MCF 10A (cell line): ENCODE results near the gene FLT4. TPM values are rescaled to one million over a fixed set of nuclear protein-coding genes. Genes with fewer than 3 reads are reported as not detected.

ENCODE experiments used
- BruUV-seq: library from RNA; stranded (reverse); fragments of 400-500 nt; replicated peaks from 2 replicates; lab custom pipeline; 2021; lab: Mats Ljungman, UMichigan
- CTCF ChIA-PET: fragments of 300-600 bp; sonication (Branson Sonifier 250); formaldehyde crosslinking; extraction: SDS; loops from one replicate; lab custom pipeline; 2021; ENCODE audit warnings: antibody characterized with exemption, inconsistent platforms; lab: Yijun Ruan, JAX
- POLR2A ChIA-PET: fragments of 300-600, 350-650 bp; sonication (Branson Sonifier 250); formaldehyde crosslinking; extraction: SDS; loops from one replicate; lab custom pipeline; 2020; ENCODE audit warnings: antibody characterized with exemption, inconsistent platforms; lab: Yijun Ruan, JAX
- DNase-seq: peaks from one replicate; pipeline ENCODE4 v3.0.0-alpha.2; 2018; ENCODE audit not compliant: unreplicated experiment
- H3K27ac Mint-ChIP-seq: one replicate; pipeline ENCODE4 v1.8.0; 2022; ENCODE audit warnings: mild to moderate bottlenecking, low read depth, mixed read lengths; ENCODE audit not compliant: unreplicated experiment
- H3K27me3 Mint-ChIP-seq: one replicate; pipeline ENCODE4 v1.8.0; 2022; ENCODE audit warnings: mixed read lengths; ENCODE audit not compliant: insufficient read depth, unreplicated experiment
- H3K36me3 Mint-ChIP-seq: one replicate; pipeline ENCODE4 v1.8.0; 2022; ENCODE audit warnings: mild to moderate bottlenecking, moderate library complexity, mixed read lengths; ENCODE audit not compliant: insufficient read depth, unreplicated experiment
- H3K4me1 Mint-ChIP-seq: one replicate; pipeline ENCODE4 v1.8.0; 2022; ENCODE audit warnings: mixed read lengths; ENCODE audit not compliant: insufficient read depth, unreplicated experiment
- H3K4me3 Mint-ChIP-seq: one replicate; pipeline ENCODE4 v1.8.0; 2022; ENCODE audit warnings: mild to moderate bottlenecking, moderate library complexity, mixed read lengths; ENCODE audit not compliant: unreplicated experiment
- H3K9me3 Mint-ChIP-seq: one replicate; pipeline ENCODE4 v1.8.0; 2022; ENCODE audit warnings: mixed read lengths; ENCODE audit not compliant: unreplicated experiment
- CTCF ChIP-seq: fragments of 200-600 bp; IDR thresholded peaks from one replicate; pipeline ENCODE4 v1.8.0; 2022; ENCODE audit warnings: antibody characterized with exemption, mild to moderate bottlenecking; ENCODE audit not compliant: unreplicated experiment
- intact Hi-C: fragments of 100-400 bp; cut with micrococcal nuclease; formaldehyde crosslinking; loops from 2 replicates; pipeline ENCODE4 v1.14.1; 2022
- total RNA-seq: library from RNA; stranded (reverse); gene quantifications from 2 replicates; pipeline ENCODE4 v1.2.3, GENCODE V29; 2022

The FLT4 gene
- total RNA-seq, 1 experiment from 2014 or later = not detected

GRCh38 chr5:180691046-180691445 is 41.6 kb upstream of the FLT4 start:
- DNase-seq = no peak
- no peak for TF ChIP-seq CTCF
- intact Hi-C loops = no loop called here
- ChIA-PET POLR2A (no interaction called here), CTCF (interaction anchor here (0.5 to 0.6 kb wide), 2 partner anchors 32 to 49 kb away, joined by 3 read pairs; no protein-coding TSS in a partner anchor)
- Mint-ChIP-seq H3K9me3 (no peaks in the 10 kb centered on the region), H3K27me3 (peaks cover 64% of the 10 kb centered on the region), H3K4me3 (no peak overlapping the region), H3K4me1 (no peaks in the 10 kb centered on the region), H3K36me3 (no peaks in the 10 kb centered on the region), H3K27ac (no peak overlapping the region)
- no TSS peak for BruUV-seq

GRCh38 chr5:180690562-180690961 is 41.2 kb upstream of the FLT4 start:
- Mint-ChIP-seq H3K4me1 (no peaks in the 10 kb centered on the region), H3K27me3 (peaks cover 69% of the 10 kb centered on the region), H3K9me3 (no peaks in the 10 kb centered on the region), H3K27ac (no peak overlapping the region), H3K36me3 (no peaks in the 10 kb centered on the region), H3K4me3 (no peak overlapping the region)
- intact Hi-C loops = no loop called here
- no peak for DNase-seq
- POLR2A ChIA-PET = no interaction called here
- no peak for TF ChIP-seq CTCF
- CTCF ChIA-PET = interaction anchor here (0.6 kb wide), 1 partner anchor 48 kb away, joined by 3 read pairs; no protein-coding TSS in a partner anchor
- no TSS peak for BruUV-seq

- H3K27me3 Mint-ChIP-seq = peaks cover 77% of the 10 kb centered on the region
- CTCF ChIA-PET = no interaction called here
- no peaks in the 10 kb centered on the region for H3K4me1 Mint-ChIP-seq
- H3K4me3 Mint-ChIP-seq = no peak overlapping the region
- POLR2A ChIA-PET = no interaction called here
- no TSS peak for BruUV-seq
- intact Hi-C loops = no loop called here
- no peak for DNase-seq
- TF ChIP-seq CTCF = no peak
- no peak overlapping the region for H3K27ac Mint-ChIP-seq
- no peaks in the 10 kb centered on the region for H3K36me3 Mint-ChIP-seq
- no peaks in the 10 kb centered on the region for H3K9me3 Mint-ChIP-seq
These were observed 40.4 kb upstream of the FLT4 start for GRCh38 chr5:180689775-180690174.

- H3K27me3 Mint-ChIP-seq = peaks cover 82% of the 10 kb centered on the region
- ChIA-PET POLR2A (no interaction called here), CTCF (no interaction called here)
- no peaks in the 10 kb centered on the region for H3K36me3 Mint-ChIP-seq
- no peak for TF ChIP-seq CTCF
- H3K9me3 Mint-ChIP-seq = no peaks in the 10 kb centered on the region
- H3K27ac Mint-ChIP-seq = no peak overlapping the region
- H3K4me1 Mint-ChIP-seq = no peaks in the 10 kb centered on the region
- no peak overlapping the region for H3K4me3 Mint-ChIP-seq
- no peak for DNase-seq
- intact Hi-C loops = no loop called here
- no TSS peak for BruUV-seq
These were observed 39.8 kb upstream of the FLT4 start for GRCh38 chr5:180689071-180689694.
